Measurements from ENCODE around the gene NDFIP1.

GRCh38 chr5:142065273-142065672 is 43.3 kb upstream of the NDFIP1 start:
- TF ChIP-seq CTCF (IDR thresholded peaks at IDR 0.05): no peak
- TF ChIP-seq POLR2A (IDR thresholded peaks at IDR 0.05): no peak

Data from breast epithelium (tissue), 3 donors.